ENCODE measurements around the gene KIF1C. TPM values are rescaled to one million over a fixed set of nuclear protein-coding genes. Genes with fewer than 3 reads are reported as not detected.

KIF1C gene
- total RNA-seq, 1 donor from 2014 or later = 94.0 TPM

- Histone ChIP-seq H3K27me3 (no peaks in the 10 kb centered on the region), H3K27ac (peak overlapping the region; percentile 93 to 99), H3K4me3 (peak overlapping the region; percentile 94 to 100), H3K9me3 (no peaks in the 10 kb centered on the region), H3K4me1 (peaks cover 15 to 43% of the 10 kb centered on the region in 2 donors), H3K36me3 (peaks cover 10 to 16% of the 10 kb centered on the region in 2 donors)
- intact Hi-C loops (cut with DNase I) = no loop called here
- no peak for TF ChIP-seq CTCF (IDR thresholded peaks at IDR 0.05)
- peak in 1 of 2 donors; percentile 76 for DNase-seq (ENCODE audit: low spot score in 2 of 2)
These were observed 47.5 kb upstream of the KIF1C start for GRCh38 chr17:4950075-4950745.

GRCh38 chr17:4950746-4951204, 47.0 kb upstream of the KIF1C start, which contains the start of gene ENO3:
ENO3 (plus strand) TSS chr17:4951119; CDS start chr17:4951830, 711 bp downstream.
- peaks cover 10 to 37% of the 10 kb centered on the region in 2 donors for H3K4me1 ChIP-seq
- H3K27ac ChIP-seq = peak within 1 kb of the TSS; percentile 93 to 99
- no peak for DNase-seq (ENCODE audit: low spot score in 2 of 2)
- no peak for TF ChIP-seq CTCF (IDR thresholded peaks at IDR 0.05)
- intact Hi-C loops (cut with DNase I) = no loop called here
- no peaks in the 10 kb centered on the region for H3K27me3 ChIP-seq
- H3K4me3 ChIP-seq = peak within 1 kb of the TSS; percentile 94 to 100
- no peaks in the 10 kb centered on the region for H3K9me3 ChIP-seq
- peaks cover 6 to 11% of the 10 kb centered on the region in 2 donors for H3K36me3 ChIP-seq

GRCh38 chr17:4951486-4951885, 46.3 kb upstream of the KIF1C start:
- Histone ChIP-seq H3K27me3 (no peaks in the 10 kb centered on the region), H3K4me3 (no peak overlapping the region), H3K9me3 (no peaks in the 10 kb centered on the region), H3K27ac (peak overlapping the region; percentile 93 to 99), H3K36me3 (peaks cover 0 to 4% of the 10 kb centered on the region in 2 donors), H3K4me1 (peaks cover 3 to 31% of the 10 kb centered on the region in 2 donors)
- intact Hi-C loops (cut with DNase I) = no loop called here
- DNase-seq (ENCODE audit: low spot score in 2 of 2) = no peak
- TF ChIP-seq CTCF (IDR thresholded peaks at IDR 0.05) = no peak

GRCh38 chr17:4953451-4953961, 44.2 kb upstream of the KIF1C start:
- peak overlapping the region in 1 of 2 donors; percentile 10 for H3K4me3 ChIP-seq
- intact Hi-C loops (cut with DNase I) = no loop called here
- H3K9me3 ChIP-seq = no peaks in the 10 kb centered on the region
- H3K4me1 ChIP-seq = peaks cover 2 to 31% of the 10 kb centered on the region in 2 donors
- TF ChIP-seq CTCF (IDR thresholded peaks at IDR 0.05) = no peak
- no peaks in the 10 kb centered on the region for H3K27me3 ChIP-seq
- H3K27ac ChIP-seq = peak overlapping the region; percentile 88 to 93
- H3K36me3 ChIP-seq = peaks cover 2 to 11% of the 10 kb centered on the region in 2 donors
- DNase-seq (ENCODE audit: low spot score in 2 of 2) = peak; percentile 25 to 82

- no peak for TF ChIP-seq CTCF (IDR thresholded peaks at IDR 0.05)
- no peaks in the 10 kb centered on the region for H3K27me3 ChIP-seq
- H3K27ac ChIP-seq = no peak overlapping the region
- H3K9me3 ChIP-seq = no peaks in the 10 kb centered on the region
- intact Hi-C loops (cut with DNase I) = no loop called here
- H3K4me3 ChIP-seq = no peak overlapping the region
- H3K36me3 ChIP-seq = peaks cover 12 to 22% of the 10 kb centered on the region in 2 donors
- peaks cover 2 to 30% of the 10 kb centered on the region in 2 donors for H3K4me1 ChIP-seq
- no peak for DNase-seq (ENCODE audit: low spot score in 2 of 2)
These were observed 42.7 kb upstream of the KIF1C start for GRCh38 chr17:4955091-4955490.

Data from ascending aorta (tissue), 2 donors.